DMS153 treated with DMSO at 0.1 percent for 48 hours (cell line): Measurements from ENCODE around the gene TMEM215.
"Not testable (repeated sequence)": the region's sequence is repeated elsewhere in the genome, so short reads cannot be mapped to it uniquely, and the experiment has no call there.

Source experiments
- DNase-seq: peaks from one replicate; lab custom pipeline; 2025; ENCODE audit not compliant: unreplicated experiment; lab: John Stamatoyannopoulos, UW

TMEM215 gene, protein sequence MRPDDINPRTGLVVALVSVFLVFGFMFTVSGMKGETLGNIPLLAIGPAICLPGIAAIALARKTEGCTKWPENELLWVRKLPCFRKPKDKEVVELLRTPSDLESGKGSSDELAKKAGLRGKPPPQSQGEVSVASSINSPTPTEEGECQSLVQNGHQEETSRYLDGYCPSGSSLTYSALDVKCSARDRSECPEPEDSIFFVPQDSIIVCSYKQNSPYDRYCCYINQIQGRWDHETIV

DNA sequence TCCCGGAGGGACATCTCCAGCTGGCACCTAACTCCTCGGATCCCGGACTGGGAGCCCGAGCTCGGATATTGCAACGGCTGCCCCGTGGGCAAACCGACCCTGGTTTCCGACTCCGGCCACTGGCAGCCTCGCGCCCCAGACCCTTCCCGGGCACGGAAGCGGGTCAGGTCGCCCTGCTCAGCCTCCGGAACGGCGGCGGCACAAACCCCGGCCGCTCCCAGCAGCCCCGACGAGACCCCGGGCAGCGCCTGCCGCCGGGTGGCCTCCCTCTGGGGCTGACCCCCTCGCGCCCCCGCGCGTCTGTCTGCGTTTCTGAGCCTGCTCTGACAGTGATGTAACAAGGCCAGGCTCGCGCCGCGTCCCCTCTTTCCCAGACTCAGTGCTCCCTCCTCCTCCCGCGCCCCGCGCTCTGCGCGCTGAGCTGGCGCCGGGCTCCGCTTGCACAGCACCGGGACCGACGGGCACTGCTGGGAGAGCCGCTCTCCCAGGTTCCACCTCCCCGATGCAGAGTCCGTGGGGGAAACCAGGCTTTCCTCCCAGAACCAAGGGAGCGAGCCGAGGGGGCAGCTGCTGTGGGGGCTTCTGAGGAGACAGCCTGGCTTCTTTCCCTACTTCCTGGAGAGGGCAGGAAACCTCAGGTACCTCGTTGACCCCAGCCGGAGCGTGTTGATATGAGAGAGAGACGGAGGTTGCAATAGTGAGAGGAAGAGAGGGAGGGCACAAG, at the start of gene TMEM215:
Gene TMEM215 (plus strand): TSS at position 373 of the 724 bp plus-strand sequence. CDS start 644 bp downstream, outside the sequence.
- DNase-seq = no peak

DNA sequence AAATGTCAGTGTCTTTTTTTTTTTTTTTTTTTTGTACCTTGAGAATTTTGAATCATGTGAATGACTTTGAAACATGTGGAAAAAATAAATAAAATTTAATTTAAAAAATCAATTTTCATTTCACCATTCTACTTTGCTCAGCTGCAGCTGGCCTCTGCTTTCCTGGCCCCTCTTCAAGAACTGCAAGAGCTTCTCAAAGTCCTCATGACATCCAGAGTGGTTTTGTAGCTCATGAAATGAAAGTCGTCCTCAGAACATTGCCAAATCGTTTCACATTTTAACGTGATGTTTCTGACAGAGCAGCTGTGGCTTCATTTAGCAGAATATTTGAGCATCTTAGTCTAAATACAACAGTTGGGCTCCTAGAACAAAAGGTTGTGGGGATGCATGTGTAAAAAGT, 47.9 kb upstream of the TMEM215 start:
- DNase-seq = no peak

DNA sequence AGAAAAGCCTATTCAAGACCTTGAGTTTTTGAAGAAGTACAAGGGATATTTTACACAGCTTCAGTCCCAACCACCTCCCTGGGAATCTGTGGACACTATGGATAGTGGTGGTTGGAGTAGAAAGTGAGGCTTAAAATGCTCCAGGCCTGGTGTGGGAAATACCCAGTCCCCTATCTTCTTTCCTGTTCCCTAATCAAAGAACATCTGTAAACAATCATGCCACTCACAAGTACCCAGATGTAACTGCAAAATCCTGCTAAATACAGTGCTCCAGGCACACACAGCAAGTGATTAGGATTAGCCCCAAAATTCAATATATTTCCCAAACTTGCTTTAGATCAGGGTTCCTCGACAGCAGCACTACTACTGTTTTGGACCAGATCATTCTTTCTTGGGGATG, 46.0 kb upstream of the TMEM215 start:
- DNase-seq = no peak

DNA sequence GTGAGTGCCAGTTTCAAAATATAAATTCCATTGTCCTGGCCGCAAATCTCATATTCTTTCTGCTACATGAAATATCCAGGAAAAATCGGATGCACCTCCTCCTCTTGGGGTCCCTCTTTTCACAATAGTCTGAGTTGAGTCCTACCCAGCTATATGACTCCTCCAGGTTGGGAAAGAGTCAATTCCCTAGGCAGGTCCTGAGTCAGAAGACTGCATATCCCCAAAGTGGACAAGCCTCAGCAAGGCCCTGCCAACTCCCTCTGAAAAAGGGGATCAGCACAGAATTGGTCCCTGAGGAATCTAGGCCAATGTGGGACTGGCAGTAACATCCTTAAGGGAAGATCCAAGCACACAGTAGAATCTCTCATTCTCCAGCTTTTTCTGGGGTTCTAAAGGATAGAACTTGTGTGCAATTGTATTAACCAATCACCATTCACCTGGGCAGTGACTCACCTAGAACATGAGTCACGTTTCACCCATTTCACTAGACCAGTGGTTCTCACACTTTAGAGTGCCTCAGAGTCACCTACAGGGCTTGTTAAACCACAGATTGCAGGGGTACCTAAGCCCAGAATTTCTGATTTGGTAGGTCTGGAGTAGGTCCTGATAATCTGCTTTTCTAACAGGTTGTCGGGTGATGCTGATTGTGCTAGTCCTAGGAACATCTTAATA, 44.7 kb upstream of the TMEM215 start:
- DNase-seq = no peak

DNA sequence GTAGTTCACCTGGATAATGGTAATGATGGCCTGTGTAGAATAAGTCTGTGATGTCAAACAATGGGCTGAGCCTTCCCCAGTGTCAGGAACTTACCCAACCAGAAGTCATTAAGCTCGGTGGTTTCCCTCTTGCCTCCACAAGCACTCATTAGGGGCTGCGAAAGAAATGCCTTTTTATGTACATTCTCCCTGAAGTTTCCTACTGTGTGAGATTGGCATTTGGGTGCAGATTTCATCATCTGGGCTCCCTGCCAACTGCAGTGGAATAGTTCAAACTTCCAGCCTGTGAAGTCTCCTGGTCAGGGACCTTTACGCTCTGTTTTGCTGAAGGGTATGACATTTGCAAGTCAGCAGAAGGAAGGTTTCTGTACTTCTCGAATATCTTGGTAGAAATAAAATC, 41.6 kb upstream of the TMEM215 start:
- DNase-seq = no peak

DNA sequence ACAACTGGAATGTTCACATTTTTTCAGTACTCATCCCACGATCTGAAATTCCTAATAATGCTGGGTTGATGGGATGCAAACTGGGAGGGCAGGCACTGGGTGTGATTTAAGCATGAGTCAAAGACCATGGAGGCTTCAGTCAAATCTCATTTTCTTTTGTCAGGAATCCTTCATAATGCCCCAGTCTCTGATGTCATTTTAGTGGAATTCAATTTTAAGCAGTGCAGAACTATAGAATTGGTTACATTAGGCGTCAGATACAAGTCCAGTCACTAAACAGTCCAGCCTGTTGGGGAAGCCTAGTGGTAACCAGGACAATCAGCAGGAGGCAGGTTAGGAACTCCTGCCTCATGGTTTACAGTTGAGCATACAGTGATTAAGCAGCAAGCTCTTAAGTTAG, 41.0 kb upstream of the TMEM215 start:
- DNase-seq = no peak

DNA sequence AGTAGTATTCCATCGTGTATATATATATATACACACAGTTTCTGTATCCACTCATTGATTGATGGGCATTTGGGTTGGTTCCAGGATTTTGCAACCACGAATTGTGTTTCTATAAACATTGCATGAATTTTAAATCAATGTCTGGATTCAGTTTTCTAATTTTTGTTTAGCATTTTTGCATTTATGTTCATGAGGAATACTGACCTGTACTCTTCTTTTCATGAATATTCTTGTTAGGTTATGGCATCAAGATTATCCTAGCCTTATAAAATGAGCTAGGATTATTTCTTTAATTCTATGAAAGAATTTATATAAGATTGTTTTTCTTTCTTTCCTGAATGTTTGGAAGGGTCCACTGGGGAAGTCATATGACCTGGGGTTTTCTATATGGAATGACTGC, 35.3 kb upstream of the TMEM215 start:
- no peak for DNase-seq

DNA sequence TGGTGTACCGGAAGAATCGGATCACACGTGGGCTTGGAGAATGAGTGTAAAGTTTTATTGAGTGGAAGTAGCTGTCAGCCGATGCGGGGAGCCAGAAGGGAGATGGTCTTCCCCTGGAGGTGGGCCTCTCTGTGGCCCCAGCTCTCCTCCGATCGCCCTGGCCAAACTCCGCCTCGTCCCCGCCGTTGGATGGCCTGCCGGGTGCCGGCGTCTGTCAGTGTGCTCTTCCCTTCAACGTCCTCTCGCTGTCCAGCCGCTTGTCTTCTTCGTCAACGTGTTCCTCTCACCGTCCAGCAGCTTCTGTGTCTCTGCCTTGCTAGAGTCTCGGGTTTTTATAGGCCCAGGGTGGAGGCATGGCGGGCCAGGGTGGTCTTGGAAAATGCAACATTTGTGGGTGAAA, 27.6 kb upstream of the TMEM215 start:
- DNase-seq = no peak

DNA sequence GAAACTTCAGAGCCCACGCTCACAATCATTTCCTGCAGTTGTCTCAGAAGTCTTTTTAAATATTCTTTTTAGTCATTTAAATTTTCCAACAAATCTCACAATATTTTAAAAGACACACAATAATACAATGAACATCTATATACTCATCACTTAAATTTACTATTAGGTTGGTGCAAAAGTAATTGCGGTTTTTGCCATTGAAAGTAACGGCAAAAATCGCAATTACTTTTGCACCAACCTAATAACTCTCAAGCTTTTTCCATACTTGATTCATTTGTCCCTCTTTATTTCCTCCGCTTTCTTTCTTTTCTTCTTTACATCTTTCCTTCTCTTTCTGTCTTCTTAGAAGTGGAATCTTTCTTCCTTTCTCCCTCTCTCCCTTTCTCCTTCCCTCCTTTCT, 19.2 kb upstream of the TMEM215 start:
- no peak for DNase-seq

DNA sequence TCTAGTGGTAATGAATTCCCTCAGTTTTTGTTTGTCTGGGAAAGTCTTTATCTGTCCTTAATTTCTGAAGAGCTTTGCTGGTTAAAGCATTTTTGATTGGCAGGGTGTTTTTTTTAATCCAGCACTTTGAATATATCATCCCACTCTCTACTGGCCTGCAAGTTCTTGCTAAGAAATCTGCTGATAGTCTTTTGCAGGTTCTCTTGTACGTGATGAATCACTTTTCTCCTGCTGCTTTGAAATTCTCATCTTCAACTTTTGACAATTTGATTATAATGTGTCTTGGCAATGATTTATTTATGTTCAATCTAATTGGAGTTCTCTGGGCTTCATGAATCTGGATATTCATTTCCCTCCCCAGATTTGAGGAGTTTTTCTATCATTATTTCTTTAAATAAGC, 8.1 kb upstream of the TMEM215 start:
- no peak for DNase-seq

DNA sequence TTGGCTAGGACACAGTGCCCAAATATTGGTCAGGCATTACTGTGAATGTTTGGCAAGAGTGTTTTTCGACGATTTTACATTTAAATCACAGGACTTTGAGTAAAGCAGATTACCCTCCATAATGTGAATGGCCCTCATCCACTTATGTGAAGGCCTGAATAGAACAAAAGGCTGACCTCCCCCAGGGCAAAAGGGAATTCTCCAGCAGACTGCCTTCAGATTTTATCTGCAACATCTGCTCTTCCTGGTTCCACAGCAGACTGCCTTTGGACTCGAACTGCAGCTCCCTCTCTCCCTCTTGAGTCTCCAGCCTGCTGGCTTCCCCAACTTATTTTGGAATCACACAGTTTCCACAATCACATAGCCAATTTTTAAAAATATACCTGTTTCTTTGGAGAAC, 7.1 kb upstream of the TMEM215 start:
- no peak for DNase-seq

DNA sequence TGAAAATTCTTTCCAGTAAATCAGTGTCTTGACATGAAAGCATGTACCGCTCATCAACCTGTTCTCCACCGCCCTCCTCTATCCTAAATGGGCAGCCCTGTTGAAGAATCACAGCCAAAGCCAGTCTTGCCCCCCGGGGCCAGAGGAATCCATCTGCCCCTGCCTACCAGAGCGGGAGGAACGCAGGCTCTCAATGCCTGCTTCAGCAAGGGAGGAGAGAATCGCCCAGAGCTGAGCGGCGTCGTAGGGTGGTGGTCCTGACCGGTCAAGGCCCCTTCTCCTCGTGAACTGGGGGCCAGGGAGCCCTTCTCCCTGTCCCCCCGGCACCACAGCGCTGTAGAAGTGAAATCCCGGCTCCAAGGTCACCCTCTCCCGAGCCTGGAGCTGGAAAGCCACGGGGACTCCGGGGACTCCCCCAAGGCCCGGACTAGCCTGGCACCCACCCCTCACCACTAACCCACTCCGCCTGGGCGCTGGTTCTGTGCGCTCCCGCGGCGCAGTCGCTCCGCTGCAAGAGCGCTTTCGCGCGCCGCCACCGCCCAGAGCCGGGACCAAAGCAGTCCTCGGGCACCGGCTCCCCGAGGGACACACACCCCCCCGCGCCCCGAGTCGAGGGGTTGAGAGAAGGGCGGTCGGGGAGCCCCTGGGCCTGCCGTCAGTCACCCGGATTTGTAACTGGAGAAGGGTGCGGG, 718 bp upstream of the TMEM215 start:
- DNase-seq = no peak

DNA sequence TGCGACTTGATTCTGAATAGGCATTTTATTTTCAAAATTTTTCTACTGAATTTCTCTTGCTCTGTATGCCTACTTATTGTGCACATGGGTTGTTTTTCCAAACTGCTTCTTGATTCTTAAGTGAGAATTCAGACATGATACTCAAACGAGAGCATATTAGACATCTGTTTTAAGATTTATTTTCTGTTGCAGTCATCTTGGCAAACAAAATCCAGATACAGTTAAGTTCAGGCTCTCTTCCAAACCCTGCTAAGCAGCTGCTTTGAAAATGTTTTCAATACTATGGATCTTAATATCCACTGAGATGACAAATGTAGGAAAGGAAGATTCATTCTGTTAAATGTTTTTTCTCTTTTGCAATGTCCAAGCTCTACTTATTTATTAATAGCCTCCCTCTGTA, 4.5 kb downstream of the TMEM215 start:
- no peak for DNase-seq

DNA sequence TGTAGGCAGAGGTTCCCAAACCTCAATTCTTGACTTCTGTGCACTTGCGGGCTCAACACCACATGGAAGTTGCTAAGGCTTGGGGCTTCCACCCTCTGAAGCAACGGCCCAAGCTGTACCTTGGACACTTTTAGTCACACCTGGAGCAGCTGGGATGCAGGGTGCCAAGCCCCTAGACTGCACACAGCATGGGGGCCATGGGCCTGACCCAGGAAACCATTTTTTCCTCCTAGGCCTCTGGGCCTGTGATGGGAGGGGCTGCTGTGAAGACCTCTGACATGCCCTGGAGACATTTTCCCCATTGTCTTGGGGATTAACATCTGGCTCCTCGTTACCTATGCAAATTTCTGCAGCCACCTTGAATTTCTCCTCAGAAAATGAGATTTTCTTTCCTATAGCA, 12.7 kb downstream of the TMEM215 start:
- DNase-seq = not testable (repeated sequence)

DNA sequence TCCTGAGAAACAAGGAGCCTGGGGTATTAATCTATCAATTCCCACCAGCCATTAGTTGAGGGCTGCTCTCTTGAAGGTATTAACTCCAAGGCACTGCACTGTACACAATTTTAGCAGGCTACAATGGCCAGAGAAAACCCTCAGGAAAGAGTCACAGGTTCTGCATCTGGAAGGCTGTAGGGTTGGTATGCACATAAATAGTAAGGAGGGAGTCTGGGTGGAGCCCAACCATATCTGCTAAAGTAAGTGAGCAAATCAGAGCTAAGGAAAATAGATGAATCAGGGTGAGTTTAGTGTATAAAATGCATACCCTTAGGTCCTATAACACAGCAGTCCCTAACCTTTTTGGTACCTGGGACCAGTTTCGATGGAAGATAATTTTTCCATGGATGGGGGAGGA, 18.2 kb downstream of the TMEM215 start:
- DNase-seq = no peak

DNA sequence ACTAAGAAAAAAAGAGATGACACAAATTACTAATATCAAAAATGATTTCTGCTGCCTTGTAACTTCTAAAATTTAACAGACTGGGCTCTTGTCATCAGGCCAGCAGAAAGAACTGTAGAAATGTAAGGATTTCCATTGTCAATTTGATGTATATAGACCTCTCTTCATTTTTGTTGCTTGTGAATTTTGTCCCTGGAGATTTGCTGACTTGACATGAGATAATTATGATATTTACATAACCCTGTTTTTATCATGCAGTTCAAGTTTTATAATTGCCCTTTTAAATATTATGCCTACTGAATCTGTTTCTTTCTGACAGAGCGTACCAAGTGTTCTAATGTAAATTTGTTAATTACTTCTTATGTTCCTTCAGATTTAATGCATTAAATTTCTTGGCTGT, 23.9 kb downstream of the TMEM215 start:
- DNase-seq = no peak

DNA sequence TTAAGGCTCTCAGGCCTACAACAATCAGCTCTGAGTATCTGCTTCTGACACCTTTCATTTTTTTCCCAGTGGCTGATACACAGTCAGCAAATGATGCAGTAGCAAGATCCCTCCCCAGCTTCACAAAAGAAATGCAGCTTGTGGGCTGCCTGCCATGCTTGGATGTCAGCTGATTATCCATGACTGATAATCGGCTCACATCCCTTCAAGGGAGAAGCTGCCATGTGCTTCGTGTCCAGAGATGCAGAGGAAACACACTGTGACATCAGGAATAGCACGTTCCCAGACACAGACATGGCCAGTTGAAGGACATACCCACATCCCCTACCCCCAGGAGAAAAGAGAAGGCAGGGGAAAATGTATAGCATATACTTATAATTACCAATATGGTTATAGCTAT, 27.9 kb downstream of the TMEM215 start:
- no peak for DNase-seq

DNA sequence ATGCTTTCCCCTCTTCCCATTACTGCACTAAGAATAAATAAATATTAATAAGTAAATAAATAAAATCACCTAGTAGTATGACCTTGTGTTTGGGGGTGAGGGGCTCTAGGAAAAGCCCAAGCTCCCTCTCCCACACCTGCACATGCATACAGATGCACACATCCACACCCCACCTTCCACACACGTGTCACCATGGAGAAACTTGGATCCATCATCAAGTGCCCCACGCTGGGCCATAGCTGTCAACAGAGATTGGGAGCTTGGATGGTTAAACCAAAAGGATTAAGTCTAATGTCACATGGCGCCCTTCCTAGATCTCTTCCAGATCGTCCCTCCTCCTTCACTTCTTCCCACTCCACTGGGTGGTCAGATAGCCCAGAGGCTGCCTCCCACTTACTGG, 37.0 kb downstream of the TMEM215 start:
- DNase-seq = no peak

DNA sequence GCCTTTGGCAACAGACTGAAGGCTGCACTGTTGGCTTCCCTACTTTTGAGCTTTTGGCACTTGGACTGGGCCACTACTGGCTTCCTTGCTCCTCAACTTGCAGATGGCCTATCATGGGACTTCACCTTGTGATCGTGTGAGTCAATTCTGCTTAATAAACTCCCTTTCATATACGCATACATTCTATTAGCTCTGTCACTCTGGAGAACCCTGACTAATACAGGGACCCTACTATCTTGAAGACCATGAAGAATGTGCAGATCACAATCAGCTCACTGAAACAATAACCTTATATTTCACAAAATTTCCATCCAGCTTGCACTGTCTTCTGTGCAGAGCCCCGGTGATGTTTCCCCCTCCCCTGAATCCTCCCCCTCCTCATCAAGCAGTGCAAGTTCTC, 39.8 kb downstream of the TMEM215 start:
- DNase-seq = no peak

DNA sequence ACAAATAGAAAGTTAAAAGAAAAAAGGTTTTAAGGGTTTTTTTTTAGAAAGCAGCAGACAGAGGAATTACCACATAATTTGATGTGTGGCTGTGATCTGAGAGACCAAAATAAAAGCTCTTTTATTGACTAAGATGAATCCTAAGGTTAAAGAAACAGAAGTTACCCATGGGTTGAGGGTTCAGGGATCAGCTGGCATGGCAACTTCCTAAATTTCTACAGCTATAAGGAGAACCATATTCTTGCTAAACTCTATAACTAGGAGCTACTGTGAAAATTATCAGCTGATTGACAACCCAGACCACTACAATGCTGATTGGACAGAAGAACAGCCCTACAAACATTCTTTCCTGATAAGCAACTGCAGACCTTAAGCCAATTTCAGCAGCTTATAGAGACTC, 40.2 kb downstream of the TMEM215 start:
- DNase-seq = no peak

DNA sequence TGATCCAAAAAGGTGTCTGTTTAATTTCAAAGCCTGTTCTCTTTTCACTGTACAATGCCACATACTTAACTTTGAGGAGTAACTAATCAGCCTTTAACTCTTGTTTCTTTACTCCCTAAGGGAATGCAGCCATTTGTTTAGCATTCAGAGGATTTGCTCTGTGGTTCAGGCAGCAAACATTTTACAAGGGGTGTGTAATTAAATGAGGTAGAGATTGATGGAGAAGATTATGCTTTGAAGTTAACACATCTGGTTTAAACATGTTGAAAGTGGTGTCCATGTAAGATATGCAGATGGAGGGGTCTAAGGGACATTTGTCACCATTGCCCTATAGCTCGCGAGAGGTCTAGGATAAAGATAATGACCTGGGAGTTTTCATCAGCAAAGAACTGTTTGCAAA, 41.9 kb downstream of the TMEM215 start:
- DNase-seq = no peak

DNA sequence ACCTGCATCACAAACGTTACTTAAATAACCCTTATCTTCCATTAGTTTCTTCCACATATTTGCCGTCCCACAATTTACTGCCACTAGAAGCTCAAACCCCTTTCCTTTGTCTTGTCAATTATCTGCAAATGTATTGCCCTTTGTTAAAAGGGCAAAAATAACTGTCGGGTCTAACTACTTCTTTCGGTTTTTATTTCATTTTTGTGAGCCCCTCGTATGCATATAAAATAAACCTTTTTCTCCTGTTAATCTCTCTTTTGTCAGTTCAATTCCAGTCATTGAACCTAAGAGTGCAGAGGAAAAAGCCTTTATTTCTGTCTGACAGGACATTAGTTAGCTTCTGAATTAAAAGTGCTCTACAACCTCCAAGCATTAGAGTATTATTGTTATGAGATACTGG, 45.5 kb downstream of the TMEM215 start:
- no peak for DNase-seq
